Measurements from ENCODE around the gene ZC3H18. TPM values are rescaled to one million over a fixed set of nuclear protein-coding genes. Genes with fewer than 3 reads are reported as not detected.

ZC3H18 gene
- total RNA-seq, 2 donors from 2014 or later: 103 TPM

DNA sequence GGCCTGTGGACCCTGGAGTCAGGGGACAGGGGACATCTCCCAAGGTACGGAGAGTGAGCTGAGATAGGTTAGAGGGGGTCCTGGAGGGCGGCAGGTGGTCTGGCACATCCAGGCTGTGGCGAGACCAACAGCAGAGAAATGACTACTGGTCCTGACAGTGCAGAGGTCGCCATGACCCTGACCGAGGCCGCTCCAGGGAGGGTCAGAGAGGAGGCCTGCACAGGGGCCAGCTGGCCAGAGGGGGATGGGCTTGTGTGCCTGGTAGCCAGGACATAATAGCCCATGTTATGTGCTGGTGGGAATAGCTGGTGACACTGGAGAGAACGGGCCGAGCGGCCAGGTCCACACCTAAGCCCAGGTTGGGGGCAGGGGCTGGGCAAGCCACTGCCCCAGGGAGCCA is 40.6 kb upstream of the ZC3H18 start:
- Mint-ChIP-seq H3K27me3 (no peaks in the 10 kb centered on the region), H3K4me3 (no peak overlapping the region), H3K27ac (no peak overlapping the region), H3K36me3 (ENCODE audit: low read depth) (no peaks in the 10 kb centered on the region), H3K4me1 (no peaks in the 10 kb centered on the region), H3K9me3 (no peaks in the 10 kb centered on the region)
- no peak for ATAC-seq (replicated peaks)

DNA sequence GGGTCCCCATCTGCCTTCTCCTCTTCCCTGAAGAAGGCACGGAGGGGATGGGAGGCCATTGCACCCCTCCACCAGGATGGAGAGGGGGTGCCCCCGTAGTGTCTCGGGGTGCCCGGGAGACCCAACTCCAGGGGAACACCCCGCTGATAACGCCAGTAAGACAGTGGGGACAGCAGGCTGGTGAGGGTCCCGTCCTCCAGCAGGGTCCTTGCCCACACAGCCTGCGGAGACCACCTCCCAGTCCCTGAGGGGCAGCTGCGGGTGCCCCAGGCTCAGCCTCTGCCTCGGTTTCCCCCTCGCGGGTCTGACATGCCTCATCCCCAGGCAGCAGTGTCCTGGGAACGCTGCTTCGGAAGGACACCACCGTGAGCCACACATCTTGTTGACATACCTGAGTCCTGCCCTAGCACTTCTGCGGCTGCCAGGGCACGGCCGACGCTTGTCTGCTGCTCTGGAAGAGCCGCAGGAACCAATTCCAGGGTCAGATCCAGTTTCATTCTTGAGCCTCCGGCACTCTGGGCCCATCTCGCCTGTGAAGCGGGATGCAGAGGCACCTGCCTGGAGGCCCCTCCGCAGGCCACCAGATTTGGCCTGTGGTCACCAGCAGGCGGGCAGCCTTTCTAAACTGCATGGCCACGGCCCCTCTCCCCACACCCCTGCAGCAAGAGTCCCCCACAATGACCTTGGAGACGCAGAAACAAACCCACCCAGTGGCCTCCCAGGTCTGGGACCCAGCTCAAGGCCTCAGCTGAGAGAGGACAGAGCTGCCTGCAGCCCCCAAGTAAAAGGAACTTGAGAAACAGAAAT is 39.9 kb upstream of the ZC3H18 start:
- Mint-ChIP-seq H3K36me3 (ENCODE audit: low read depth) (peaks cover 4% of the 10 kb centered on the region), H3K27me3 (no peaks in the 10 kb centered on the region), H3K9me3 (no peaks in the 10 kb centered on the region), H3K4me1 (no peaks in the 10 kb centered on the region), H3K27ac (no peak overlapping the region), H3K4me3 (no peak overlapping the region)
- ATAC-seq (replicated peaks): no peak

DNA sequence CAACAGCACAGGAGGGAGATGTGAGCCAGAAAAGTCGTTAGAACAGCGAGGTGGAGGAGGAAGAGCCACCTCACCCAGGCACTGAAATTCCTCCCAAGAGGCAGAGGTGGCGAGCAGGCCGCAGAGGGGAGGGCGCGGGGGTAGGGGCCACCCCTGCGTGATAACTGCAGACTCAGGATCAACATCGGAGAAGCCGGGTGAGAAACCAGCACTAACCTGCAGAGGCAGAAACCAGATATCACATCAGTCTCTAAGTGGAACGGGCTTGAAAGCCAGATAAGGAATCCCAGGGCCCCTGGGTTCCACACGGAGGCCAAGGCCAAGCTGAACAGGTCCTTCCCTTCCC is 39.4 kb upstream of the ZC3H18 start:
- no peak for ATAC-seq (replicated peaks)
- no peaks in the 10 kb centered on the region for H3K9me3 Mint-ChIP-seq
- H3K4me1 Mint-ChIP-seq: no peaks in the 10 kb centered on the region
- H3K4me3 Mint-ChIP-seq: no peak overlapping the region
- no peaks in the 10 kb centered on the region for H3K27me3 Mint-ChIP-seq
- H3K27ac Mint-ChIP-seq: no peak overlapping the region
- H3K36me3 Mint-ChIP-seq (ENCODE audit: low read depth): peaks cover 10% of the 10 kb centered on the region

DNA sequence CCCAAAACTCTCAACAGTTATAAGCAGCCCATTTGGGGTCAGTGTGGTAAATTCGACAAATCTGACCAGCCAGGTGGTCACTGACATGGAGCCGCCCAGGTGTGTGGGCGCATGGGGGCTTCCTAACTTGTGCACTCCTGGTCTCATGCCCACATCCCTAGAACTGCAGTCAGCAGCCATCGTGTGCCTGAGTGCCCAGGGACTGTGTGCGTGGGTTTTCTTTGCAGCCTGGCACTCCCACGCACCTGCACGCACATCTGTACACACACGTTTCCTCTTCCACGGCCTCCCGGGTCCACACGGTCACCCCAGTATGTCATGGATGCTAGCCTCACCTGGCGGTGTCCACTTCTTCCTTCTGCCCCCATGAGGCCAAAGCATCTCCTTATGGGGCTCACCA is 38.9 kb upstream of the ZC3H18 start:
- no peaks in the 10 kb centered on the region for H3K27me3 Mint-ChIP-seq
- no peaks in the 10 kb centered on the region for H3K4me1 Mint-ChIP-seq
- no peak for ATAC-seq (replicated peaks)
- no peak overlapping the region for H3K27ac Mint-ChIP-seq
- peaks cover 14% of the 10 kb centered on the region for H3K36me3 Mint-ChIP-seq (ENCODE audit: low read depth)
- no peak overlapping the region for H3K4me3 Mint-ChIP-seq
- no peaks in the 10 kb centered on the region for H3K9me3 Mint-ChIP-seq

GRCh38 chr16:88531931-88532433 is 38.2 kb upstream of the ZC3H18 start:
- Mint-ChIP-seq H3K27ac (no peak overlapping the region), H3K4me3 (no peak overlapping the region), H3K27me3 (no peaks in the 10 kb centered on the region), H3K36me3 (ENCODE audit: low read depth) (peaks cover 14% of the 10 kb centered on the region), H3K9me3 (no peaks in the 10 kb centered on the region), H3K4me1 (no peaks in the 10 kb centered on the region)
- ATAC-seq (replicated peaks): no peak

DNA sequence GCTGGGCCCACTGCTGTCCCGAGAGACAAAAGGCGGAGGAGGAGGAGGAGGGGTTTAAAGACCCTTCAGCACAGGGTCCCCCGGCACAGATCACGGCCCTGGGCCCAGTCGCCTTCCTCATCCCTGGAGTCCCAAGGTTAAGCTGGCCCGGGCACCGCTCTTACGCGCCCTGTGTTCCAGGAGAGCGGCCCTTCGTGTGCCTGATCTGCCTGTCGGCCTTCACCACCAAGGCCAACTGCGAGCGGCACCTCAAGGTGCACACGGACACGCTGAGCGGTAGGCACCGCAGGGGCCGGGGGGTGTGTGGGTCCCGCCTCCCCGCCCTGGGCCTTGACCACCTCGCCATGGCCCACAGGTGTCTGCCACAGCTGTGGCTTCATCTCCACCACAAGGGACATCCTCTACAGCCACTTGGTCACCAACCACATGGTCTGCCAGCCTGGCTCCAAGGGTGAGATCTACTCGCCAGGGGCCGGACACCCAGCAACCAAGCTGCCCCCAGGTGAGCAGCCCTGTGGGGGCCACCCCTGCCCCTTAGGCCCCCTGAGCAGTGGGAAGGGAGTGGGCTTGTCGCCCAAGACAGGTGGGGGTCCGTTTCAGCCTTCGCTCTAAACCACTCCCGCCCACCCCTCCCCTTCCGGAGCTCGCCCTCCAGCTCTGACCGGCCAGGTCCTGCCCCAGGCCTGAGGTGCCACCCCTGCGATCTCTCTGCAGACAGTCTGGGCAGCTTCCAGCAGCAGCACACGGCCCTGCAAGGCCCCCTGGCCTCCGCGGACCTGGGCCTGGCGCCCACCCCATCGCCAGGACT is 37.6 kb upstream of the ZC3H18 start:
- no peaks in the 10 kb centered on the region for H3K4me1 Mint-ChIP-seq
- no peak overlapping the region for H3K4me3 Mint-ChIP-seq
- H3K27me3 Mint-ChIP-seq: no peaks in the 10 kb centered on the region
- no peak for ATAC-seq (replicated peaks)
- peaks cover 14% of the 10 kb centered on the region for H3K36me3 Mint-ChIP-seq (ENCODE audit: low read depth)
- no peaks in the 10 kb centered on the region for H3K9me3 Mint-ChIP-seq
- H3K27ac Mint-ChIP-seq: no peak overlapping the region

DNA sequence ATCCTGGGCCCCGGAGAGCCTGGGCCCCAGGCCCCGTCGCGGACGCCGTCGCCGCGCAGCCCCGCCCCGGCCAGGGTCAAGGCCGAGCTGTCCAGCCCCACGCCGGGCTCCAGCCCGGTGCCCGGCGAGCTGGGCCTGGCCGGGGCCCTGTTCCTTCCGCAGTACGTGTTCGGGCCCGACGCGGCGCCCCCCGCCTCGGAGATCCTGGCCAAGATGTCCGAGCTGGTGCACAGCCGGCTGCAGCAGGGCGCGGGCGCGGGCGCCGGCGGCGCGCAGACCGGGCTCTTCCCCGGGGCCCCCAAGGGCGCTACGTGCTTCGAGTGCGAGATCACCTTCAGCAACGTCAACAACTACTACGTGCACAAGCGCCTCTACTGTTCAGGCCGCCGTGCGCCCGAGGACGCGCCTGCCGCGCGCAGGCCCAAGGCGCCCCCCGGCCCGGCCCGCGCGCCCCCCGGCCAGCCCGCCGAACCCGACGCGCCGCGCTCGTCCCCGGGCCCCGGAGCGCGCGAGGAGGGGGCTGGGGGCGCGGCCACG is 36.8 kb upstream of the ZC3H18 start:
- no peak for ATAC-seq (replicated peaks)
- no peak overlapping the region for H3K4me3 Mint-ChIP-seq
- H3K27ac Mint-ChIP-seq: no peak overlapping the region
- H3K27me3 Mint-ChIP-seq: no peaks in the 10 kb centered on the region
- H3K4me1 Mint-ChIP-seq: no peaks in the 10 kb centered on the region
- H3K9me3 Mint-ChIP-seq: no peaks in the 10 kb centered on the region
- H3K36me3 Mint-ChIP-seq (ENCODE audit: low read depth): peaks cover 14% of the 10 kb centered on the region

- H3K9me3 Mint-ChIP-seq: no peaks in the 10 kb centered on the region
- no peaks in the 10 kb centered on the region for H3K4me1 Mint-ChIP-seq
- peak; percentile 82 for ATAC-seq (replicated peaks)
- peak overlapping the region; percentile 66 for H3K4me3 Mint-ChIP-seq
- peaks cover 14% of the 10 kb centered on the region for H3K36me3 Mint-ChIP-seq (ENCODE audit: low read depth)
- no peak overlapping the region for H3K27ac Mint-ChIP-seq
- H3K27me3 Mint-ChIP-seq: peaks cover 3% of the 10 kb centered on the region
Measured at GRCh38 chr16:88533932-88534637, 36.1 kb upstream of the ZC3H18 start.

- Mint-ChIP-seq H3K27me3 (peaks cover 3% of the 10 kb centered on the region), H3K27ac (peak overlapping the region; percentile 85), H3K9me3 (no peaks in the 10 kb centered on the region), H3K36me3 (ENCODE audit: low read depth) (peaks cover 14% of the 10 kb centered on the region), H3K4me3 (peak overlapping the region; percentile 66), H3K4me1 (no peaks in the 10 kb centered on the region)
- peak; percentile 20 for ATAC-seq (replicated peaks)
Measured at GRCh38 chr16:88534638-88535190, 35.5 kb upstream of the ZC3H18 start.

DNA sequence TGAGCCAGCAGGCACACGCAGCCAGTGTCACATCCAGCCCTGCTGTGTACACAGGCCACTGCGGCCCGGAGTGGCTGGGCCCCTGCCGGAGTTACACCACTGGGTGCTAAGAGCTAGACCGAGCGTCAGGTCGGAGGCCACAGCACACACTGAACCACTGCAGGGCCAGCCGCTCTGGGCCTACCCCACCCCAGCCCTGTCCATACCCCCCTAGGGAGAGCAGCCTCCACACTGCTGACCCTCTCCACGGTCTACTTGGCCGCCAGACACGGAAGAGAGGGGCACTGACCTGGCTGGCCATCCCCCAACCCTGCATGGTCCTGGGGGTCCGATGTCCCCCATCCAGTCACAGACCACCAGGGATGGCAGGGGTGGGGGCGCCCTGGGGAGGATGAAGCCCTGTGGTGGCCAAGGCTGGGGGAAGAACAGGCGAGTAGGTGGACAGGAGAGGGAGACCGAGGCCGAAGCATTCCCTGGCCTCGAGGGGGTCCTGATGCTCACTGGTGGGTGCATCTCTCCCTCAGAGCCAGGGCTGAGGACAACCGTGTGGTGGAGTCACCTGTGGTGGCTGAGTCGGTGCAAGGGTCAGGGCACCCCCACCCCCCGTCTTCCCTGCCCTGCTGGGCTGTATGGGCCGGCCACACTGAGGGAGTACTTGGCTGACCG is 34.9 kb upstream of the ZC3H18 start:
- Mint-ChIP-seq H3K27ac (peak overlapping the region; percentile 85), H3K4me1 (no peaks in the 10 kb centered on the region), H3K9me3 (no peaks in the 10 kb centered on the region), H3K4me3 (peak overlapping the region; percentile 66), H3K36me3 (ENCODE audit: low read depth) (peaks cover 14% of the 10 kb centered on the region), H3K27me3 (peaks cover 3% of the 10 kb centered on the region)
- no peak for ATAC-seq (replicated peaks)

DNA sequence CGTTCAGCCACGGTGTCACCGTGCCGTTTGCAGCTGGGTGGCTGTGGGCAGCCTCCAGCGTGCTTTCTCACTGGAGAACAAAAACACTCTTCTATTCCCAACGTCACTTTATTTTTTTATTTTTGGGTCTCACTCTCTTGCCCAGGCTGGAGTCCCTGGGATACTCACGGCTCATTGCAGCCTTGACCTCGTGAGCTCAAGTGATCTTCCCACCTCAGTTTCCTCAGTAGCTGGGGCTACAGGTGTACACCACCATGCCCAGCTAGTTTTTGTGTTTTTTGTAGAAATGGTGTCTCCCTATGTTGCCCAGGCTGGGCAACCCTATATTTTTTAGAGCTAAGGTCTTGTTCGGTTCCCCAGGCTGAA is 34.4 kb upstream of the ZC3H18 start:
- H3K27me3 Mint-ChIP-seq: peaks cover 3% of the 10 kb centered on the region
- H3K4me1 Mint-ChIP-seq: no peaks in the 10 kb centered on the region
- no peak for ATAC-seq (replicated peaks)
- peak overlapping the region; percentile 85 for H3K27ac Mint-ChIP-seq
- H3K9me3 Mint-ChIP-seq: no peaks in the 10 kb centered on the region
- peak overlapping the region; percentile 66 for H3K4me3 Mint-ChIP-seq
- H3K36me3 Mint-ChIP-seq (ENCODE audit: low read depth): peaks cover 14% of the 10 kb centered on the region

GRCh38 chr16:88536510-88536909 is 33.7 kb upstream of the ZC3H18 start:
- Mint-ChIP-seq H3K4me3 (no peak overlapping the region), H3K9me3 (no peaks in the 10 kb centered on the region), H3K4me1 (no peaks in the 10 kb centered on the region), H3K27ac (no peak overlapping the region), H3K27me3 (peaks cover 3% of the 10 kb centered on the region), H3K36me3 (ENCODE audit: low read depth) (peaks cover 14% of the 10 kb centered on the region)
- no peak for ATAC-seq (replicated peaks)

- peaks cover 14% of the 10 kb centered on the region for H3K36me3 Mint-ChIP-seq (ENCODE audit: low read depth)
- H3K4me3 Mint-ChIP-seq: no peak overlapping the region
- no peak for ATAC-seq (replicated peaks)
- no peak overlapping the region for H3K27ac Mint-ChIP-seq
- no peaks in the 10 kb centered on the region for H3K9me3 Mint-ChIP-seq
- H3K27me3 Mint-ChIP-seq: peaks cover 3% of the 10 kb centered on the region
- no peaks in the 10 kb centered on the region for H3K4me1 Mint-ChIP-seq
Measured at GRCh38 chr16:88536971-88537751, 33.0 kb upstream of the ZC3H18 start.

All from activated T-helper 17 cell treated with anti-CD3 and anti-CD28 coated beads, Interleukin-2, amount 50 U/mL, for 72 hours (primary cell).